ENCODE measurements around the gene CLMN.
"Not testable (repeated sequence)": the region's sequence is repeated elsewhere in the genome, so short reads cannot be mapped to it uniquely, and the experiment has no call there.

Gene CLMN

DNA sequence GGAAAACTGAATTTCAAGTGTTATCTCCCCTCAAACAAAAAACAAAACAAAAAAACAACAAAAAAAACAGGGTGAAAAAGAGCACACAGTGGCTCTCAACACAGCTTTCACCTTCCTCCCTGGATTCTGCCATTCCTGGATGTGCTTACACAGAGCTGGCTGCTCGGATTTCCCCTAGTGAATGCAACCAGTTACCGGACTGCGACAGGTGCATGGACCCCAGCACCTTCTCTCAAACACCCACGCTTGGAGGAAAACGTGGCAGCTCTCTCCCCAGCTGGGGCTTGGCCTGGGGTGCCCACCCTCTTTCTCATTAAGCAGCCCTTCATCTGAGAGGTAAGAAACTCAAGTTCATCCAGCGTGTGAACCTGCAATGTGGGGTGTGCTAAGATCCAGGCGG is 128.9 kb downstream of the CLMN start:
- no peak for DNase-seq (ENCODE audit: low spot score)

DNA sequence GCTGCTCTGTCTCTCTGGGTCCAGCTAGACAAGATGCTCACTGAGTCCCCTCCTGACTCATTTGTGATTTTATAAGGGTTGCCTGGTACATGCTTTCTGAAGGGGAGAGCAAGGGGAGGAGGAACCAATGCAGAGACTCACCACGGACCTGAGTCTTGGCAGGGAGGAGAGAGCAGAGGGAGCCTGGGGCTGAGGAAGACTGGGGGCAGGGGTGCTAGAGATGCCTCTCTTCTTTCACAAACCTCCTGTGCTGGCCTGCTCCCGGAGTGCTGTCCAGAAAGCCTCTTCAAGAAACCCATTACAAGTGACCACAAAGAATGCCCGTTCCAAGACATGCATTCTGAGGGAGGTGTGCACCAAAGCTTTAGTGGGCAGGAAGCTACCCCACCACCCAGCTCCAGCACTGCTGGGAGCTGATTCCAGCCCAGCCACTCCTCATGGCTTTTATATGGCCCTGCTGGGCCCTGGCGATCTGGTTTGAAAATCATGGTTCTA is 129.3 kb downstream of the CLMN start:
- DNase-seq (ENCODE audit: low spot score) = no peak

DNA sequence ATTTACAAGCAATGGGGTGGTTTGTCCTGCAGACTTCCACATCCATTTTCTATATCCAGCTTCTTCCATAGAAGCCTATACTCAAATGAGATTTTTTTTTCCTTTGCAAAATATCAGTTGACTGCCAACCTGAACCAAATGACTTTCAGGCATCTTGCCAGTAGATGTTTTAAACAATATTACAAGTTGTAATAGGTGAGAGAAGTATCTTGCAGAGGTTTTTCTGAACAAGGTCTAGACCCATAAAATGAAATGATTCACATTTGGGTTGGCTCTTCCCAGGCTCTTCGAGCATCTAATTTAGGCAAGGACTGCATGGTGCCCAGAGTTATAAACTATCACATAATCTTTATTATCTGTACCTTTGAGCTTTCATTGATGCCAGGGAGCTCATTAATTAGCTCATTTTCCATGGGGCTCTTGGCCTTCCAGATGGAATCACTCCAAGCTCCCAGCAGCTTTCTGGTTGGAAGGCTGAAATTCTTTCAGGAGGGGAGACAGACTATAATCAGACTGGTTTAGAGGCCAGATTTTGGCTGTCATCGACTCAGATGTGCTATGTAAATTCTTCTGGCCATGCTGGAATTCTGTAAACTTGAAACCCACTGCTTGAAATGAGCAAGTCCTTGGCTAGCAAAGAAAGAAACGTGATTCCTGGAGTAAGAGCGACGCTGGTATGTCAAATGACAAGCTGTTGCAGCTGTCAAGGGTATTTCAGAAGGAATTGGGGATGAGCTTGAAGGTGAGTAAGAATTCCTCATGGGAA is 130.2 kb downstream of the CLMN start:
- no peak for DNase-seq (ENCODE audit: low spot score)

DNA sequence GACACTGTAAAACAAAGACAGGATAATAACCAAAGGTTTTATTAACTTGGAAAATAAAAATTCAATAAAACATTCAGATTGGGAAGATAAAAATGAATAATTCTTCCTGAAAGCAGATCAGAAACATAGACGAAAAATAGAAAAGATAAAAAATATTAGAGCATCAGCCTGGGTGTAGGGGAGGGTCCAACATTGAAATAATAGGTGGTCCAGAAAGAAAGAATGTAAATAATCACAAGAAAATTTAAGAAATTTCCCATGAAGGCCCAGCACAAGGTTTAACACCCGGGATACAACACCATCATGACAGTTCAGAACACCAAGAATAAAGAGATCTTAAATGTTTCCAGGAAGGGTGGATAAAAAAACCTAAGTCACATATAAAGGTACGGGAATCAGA is 131.3 kb downstream of the CLMN start:
- DNase-seq (ENCODE audit: low spot score) = no peak

DNA sequence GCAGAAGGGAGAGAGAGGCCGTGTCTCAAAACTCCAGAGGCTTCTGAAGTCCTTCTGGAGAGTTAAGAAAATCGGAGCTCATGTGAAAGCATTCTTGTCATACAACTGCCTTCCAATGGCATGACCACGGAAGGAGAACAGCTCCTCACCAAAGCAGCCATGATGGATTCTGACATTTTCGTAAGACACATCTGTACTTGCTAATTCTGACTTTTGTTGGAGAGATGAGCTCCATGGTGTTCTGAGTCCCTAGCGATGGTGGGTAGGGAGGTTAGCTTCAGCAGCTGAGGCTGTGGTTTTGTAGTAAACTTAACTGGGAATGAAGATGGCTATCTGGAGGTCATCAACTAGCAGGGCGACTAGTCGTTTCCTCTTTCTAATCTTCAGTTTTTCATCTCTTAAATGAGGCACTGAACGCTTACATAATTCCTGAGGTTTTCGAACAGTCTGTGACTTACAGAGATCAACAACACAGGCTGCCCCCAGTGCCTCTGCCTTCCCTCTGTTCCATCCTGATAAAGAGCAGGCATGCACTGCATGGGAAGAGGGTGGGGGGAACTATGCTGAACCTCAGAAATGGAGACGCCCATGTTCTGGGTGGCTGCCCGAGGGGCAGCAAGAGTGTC is 133.8 kb downstream of the CLMN start:
- no peak for DNase-seq (ENCODE audit: low spot score)

DNA sequence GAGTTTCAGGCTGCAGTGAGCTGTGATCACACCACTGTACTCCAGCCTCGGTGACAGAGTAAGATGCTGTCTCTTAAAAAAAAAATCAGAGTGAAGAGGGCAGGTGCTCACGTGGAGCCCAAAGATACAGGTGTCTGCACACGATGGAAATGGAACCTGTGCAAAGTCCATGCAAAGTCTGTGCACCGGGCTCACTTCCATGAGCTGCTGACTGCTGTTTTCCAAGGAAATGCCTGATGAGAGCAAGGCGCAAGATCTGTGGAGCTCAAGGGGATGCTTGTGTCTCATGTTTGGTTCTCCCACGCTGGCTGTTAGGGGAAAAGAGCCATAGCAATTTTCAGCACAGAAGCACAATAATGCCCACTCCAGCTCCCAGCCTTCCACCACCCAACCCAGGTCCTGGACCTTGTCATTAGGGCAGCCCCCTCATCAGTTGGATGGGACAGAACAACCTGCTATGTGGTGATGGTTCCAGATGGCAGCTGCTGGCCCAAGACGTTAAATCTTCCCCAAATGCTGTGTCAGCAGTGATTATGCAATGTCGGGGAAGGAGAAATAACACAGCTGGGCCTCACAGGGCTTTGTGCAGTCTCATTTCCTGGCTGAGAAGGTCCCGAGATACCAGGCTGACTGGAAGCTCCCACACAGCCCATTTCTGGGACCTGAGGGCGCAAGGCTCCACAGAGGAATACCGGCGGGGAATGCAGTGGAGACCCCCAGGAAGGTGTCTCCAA is 134.5 kb downstream of the CLMN start:
- no peak for DNase-seq (ENCODE audit: low spot score)

DNA sequence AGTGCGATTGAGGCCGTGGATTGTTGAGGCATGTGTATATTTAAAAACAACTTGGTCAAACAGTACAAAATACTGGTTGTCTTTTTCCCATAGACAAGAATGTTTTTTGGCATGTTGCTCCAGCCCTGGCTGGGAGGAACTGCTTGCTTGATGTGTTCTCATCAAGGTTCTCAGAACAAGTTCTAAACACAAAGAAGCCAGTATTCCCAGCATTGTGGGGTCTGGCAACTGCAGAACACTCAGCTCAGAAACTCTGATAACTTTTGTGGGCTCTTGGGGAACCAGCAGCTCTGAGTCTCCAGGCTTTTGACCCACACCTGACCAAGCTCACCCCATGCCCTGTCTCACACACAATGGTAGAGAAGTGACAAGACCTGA is 135.3 kb downstream of the CLMN start:
- no peak for DNase-seq (ENCODE audit: low spot score)

DNA sequence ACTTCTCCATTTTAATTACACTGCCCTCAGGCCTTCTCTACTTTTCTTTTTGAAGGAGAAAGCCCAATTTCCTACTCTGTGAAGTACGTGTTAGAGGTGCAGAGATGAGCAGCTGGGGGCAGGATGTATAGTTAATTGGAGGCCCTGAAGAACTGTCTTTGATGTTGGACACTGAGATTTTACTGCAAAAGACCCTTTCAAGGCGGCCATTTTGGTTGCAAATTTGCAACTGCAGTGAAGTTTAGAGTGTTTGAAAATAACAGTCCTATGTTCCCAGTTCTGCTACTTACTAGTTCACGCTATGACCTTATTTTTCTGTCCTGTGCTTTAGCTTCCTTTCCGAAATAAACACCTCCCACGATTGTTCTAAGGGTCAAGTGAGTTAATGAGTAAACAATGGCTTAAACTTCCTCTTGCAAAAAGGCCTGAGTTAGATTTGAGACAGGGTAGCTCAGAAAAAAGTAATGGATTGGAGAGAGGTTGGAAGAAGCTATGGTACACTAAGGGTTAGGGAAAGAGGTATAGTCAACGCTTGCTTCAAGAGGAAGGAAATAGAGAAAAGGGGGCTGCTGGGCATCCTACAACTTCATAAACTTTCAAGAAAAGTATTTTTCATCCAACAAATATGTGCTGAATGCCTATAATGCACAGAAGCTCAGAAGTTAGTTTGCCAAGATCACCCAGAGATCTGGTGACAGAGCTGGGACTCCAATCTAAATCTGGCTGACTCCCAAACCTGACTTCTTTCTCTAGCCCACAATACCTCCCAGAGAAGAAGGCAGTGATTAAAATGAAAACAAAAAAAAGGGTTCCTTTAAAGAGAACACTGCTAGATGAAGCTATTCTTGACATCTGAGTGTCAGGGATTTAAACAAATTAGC is 135.9 kb downstream of the CLMN start:
- no peak for DNase-seq (ENCODE audit: low spot score)

DNA sequence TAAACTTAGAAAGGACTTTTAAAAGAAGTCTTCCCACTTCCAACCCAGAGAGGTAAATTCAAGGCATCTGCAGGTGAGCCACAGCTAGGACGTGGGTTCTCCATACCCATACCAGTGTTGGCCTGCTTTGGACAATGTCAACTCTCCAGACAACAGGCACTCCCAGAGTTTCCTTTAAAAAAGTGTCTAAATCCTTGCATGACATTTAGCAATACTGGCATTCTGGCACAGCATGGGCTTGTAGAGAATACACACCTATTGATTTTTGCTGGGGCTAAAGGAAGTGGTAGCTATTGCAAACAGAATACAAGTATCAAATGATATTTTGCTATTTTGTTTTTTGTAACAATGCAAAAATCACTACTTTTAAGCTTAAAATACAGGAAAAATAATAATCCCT is 136.6 kb downstream of the CLMN start:
- DNase-seq (ENCODE audit: low spot score) = no peak

DNA sequence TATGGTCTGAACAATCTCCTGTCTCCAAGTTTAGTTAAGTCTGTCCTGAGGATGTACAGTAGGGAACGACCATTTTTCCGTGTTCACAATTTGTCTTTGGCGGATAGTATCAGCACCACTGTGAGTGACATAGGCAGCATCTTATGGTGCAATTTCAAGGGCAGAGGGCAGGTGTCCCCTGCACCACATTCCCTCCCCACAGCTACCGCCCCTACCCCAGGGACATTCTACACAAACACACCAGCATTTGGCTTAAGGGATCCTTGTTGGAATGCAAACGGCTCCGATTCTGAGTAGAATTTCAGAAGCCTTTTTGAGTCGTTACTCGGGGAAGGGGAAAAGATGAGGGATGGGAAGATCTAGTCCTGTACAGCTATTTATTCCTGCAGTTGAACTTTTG is 137.3 kb downstream of the CLMN start:
- DNase-seq (ENCODE audit: low spot score) = no peak

DNA sequence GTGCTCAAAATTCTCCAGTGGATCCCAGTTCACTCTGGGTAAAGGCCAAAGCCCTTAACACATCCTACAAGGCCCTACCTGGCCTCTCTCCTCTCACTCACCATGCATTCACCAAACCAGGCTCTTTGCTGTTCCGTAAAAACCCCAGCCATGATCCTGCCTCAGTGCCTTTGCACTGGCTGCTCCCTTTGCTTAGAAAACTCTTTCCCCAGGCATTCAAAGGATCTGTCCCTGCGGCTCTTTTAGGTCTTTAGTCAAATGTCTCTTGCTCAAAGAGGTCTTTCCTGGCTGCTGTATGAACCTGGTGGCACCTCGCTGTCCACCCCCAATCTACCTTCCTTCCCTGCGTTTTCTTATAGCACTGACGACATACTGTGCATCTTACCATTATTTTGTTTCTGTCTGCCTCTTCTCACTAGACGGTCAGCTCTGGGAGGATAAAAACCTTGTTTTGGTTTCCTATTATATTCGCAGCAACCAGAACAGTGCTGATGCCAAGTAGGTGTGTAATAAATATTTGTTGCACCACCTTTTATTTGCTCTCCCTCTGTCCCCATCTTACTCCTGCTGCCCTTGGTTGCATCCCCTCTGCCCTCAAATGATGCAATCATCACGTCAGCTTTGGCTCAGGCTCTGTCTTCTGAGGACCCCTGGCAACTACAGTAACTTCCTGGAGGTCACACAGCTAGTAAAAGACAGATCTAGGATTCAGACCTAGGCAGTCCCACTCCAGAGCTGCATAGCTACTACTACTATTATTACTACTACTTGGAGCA is 138.6 kb downstream of the CLMN start:
- DNase-seq (ENCODE audit: low spot score) = no peak

DNA sequence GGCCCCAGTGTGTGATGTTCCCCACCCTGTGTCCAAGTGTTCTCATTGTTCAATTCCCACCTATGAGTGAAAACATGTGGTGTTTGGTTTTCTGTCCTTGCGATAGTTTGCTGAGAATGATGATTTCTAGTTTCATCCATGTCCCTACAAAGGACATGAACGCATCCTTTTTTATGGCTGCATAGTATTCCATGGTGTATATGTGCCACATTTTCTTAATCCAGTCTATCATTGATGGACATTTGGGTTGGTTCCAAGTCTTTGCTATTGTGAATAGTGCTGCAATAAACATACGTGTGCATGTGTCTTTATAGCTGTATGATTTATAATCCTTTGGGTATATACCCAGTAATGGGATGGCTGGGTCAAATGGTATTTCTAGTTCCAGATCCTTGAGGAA is 144.0 kb downstream of the CLMN start:
- not testable (repeated sequence) for DNase-seq (ENCODE audit: low spot score)

DNA sequence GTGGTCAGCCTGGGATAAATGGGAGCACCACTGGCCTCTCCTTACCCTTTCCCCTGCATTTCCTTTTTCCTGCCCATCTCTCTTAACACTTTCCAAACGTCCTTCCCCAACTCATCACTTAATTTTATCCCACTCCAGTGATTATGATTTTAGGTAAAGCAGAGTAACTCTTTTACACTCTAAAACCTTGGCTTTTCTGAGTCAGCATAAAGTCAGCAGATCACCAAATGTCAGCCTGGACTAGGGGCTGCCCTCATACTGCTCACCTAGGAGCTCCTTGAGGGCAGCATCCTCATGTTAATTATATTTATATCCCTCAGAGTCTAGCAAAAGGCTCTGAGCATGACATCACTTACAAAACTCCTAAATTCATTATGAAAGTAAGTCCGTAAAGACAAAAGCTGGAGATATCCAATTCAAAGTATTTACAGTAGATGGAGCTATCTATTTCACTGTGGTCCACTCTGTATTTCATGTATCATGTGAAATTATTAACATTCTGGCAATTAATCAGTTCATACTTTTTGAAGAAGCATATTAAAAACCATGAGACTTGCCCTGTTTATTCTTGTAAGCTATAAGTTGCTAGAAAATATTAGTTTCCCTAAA is 145.4 kb downstream of the CLMN start:
- no peak for DNase-seq (ENCODE audit: low spot score)

DNA sequence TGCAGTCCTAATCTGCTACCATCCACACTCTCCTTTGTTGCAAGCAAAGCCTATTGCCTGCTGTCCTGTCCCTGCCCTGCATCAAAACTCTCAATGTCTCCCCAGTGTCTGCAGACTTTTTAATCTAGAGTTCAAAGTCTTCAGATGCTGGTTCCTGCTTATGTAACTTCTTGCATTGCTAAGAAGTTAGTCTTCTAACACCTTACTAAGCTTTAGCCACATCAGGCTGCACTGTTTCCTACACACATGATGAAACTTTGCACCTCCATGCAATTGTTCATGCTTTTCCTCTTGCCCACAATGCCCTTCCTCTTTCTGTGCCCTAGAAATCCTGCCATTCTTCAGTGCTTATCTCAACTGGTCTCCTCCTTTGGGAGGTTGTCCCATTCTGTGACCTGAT is 146.2 kb downstream of the CLMN start:
- no peak for DNase-seq (ENCODE audit: low spot score)

DNA sequence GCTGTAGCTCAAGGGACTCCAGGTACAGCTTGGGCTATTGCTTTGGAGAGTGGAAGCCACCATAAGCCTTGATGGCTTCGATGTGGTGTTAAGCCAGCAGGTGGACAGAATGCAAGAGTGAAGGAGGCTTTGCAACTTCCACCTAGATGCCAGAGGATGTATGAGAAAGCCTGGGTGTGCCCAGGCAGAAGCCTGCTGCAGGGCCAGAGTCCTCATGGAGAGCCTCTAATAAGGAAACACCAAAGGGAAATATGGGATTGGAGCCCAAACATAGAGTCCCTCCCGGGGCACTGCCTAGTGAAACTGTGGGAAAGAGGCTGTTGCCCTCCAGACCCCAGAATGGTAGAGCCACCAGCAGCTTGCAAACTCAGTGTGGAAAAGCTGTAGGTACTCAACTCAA is 152.5 kb downstream of the CLMN start:
- no peak for DNase-seq (ENCODE audit: low spot score)

DNA sequence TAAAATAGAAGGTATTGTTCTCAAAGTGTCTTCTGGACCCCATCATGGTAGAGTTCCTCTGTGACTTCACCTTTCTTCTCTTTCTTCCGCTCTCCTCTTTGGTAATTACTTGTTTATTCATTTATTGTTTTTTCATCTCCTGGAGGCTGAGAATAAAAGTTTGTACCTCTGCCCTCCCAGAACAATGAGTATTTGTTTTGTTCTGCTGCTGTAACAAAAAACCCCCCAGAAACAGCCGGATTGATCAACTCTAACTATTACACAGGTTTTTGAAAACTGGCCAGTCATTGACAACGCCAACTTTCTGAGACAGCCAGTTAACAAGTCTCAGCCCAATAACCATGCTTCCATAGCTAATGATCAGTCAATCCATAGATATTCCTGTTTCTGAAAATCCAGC is 154.2 kb downstream of the CLMN start:
- DNase-seq (ENCODE audit: low spot score) = no peak

DNA sequence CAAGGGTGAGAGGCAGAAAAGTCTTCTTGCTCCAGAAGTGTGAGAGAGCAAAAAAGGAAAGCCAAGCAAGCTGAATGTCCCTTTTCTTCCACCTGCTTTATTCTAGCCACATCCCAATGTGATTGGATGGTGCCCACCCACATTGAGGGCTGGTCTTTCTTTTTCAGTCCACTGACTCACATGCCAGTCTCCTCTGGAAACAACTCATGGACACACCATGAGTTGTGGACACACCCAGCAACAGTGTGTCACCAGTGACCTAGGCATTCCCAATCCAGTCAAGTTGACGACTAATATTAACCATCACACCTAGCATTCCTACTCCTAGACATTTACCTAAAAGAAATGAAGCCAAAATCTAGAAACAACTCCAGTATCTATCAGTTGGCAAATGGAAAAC is 155.2 kb downstream of the CLMN start:
- DNase-seq (ENCODE audit: low spot score) = no peak

DNA sequence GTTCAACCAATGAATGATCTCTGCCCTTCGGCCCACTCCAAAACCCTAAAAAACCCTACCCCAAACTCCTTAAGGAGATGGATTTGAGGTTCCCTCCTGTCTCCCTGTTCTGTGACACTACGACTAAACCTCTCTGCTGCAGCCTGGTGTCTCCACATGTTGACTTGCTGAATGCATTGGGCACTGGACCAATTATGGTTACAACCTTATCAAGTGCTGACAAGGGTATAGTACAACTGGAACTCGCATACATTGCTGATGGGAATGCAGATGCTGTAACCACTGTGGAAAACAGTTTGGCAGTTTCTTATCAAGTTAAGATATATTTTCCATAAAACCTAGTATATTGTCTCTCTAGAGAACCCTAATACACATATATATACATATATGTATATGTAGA is 156.0 kb downstream of the CLMN start:
- no peak for DNase-seq (ENCODE audit: low spot score)

DNA sequence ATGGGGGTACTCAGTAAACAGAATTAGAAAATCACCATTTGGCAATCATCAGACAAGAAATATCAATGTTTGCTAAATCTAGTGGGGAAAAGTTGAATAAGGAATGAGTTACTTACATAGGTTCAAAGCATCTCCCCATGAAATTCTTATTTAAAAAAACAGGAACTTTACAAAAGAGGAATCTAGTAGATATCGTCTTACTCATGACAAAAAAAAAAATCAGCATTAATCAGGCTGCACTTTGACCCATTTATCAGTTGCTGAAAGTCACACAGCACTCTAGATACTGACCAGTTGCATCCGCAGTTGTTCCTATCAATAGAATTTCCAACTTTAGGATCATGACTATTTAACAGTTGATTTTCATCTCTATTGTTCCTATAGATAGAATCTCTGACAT is 156.6 kb downstream of the CLMN start:
- no peak for DNase-seq (ENCODE audit: low spot score)

DNA sequence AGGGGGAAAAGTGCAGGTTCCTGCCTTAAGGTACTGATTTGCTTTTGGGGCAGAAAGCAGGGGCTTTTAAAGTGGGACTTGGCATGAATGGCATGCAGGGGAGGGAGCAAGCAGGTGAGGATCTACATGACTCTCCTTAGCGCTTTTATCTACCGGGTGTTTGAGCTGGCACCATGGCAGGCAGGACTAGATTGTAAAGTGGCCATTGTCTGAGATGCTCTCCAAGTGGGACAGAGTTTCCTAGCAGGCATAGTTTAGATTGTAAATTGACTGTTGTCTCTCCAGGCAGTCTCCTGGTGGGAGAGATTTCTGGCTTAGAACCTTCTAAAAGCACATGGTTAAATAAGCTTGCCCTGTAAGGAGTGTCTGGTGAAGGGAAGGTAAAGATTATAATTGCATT is 157.1 kb downstream of the CLMN start:
- no peak for DNase-seq (ENCODE audit: low spot score)

Data from hepatic stellate cell (primary cell).